H1 (cell line): ENCODE results near the gene SNRNP200. TPM values are rescaled to one million over a fixed set of nuclear protein-coding genes. Genes with fewer than 3 reads are reported as not detected.

Experiments
- JUN ChIP-seq: IDR thresholded peaks from 2 replicates; pipeline ENCODE4 v1.6.1; 2011; ENCODE audit warnings: low read depth, mild to moderate bottlenecking, improper control_type of control experiment, low read length
- RNF2 ChIP-seq: fragments of 200-900, 300-1000 bp; sonication (generic); IDR thresholded peaks from 2 replicates; pipeline ENCODE4 v1.7.1; 2016; ENCODE audit warnings: borderline replicate concordance, low read depth, mild to moderate bottlenecking, antibody characterized with exemption, low read length; ENCODE audit not compliant: poor library complexity, severe bottlenecking; ENCODE audit errors: missing control alignments
- YY1 ChIP-seq: IDR thresholded peaks from 2 replicates; pipeline ENCODE4 v1.6.1; 2011; ENCODE audit warnings: low read depth, mild to moderate bottlenecking, low read length
- polyA plus RNA-seq, 7 experiments: library from polyadenylated mRNA; depleted of rRNA in 3 of 7; stranded (reverse) in 5 of 7; unstranded in 2 of 7; fragments of >200 nt in 5 of 7; fragments of 200-250 nt in 2 of 7; gene quantifications; 1 replicate in 5 of 7; 2 replicates in 1 of 7; 4 replicates in 1 of 7; pipeline versions ENCODE4 v1.2.1 to v1.2.3, GENCODE V29; 2011 to 2013; ENCODE audit warnings: missing spikeins in 2 of 7, mixed read lengths in 2 of 7
- total RNA-seq: library from RNA; stranded (reverse); fragmentation: NEBNext Ultra II Directional; extraction: Animal tissue kit (Norgen Biotek cat#: 25700); gene quantifications from 2 replicates; pipeline ENCODE4 v1.2.1, GENCODE V29; 2021

The SNRNP200 gene
- total and polyA plus RNA-seq, 2 of the 8 experiments (the other 6 are each of a cell fraction or from before 2014, with no cell fraction given), result 190 to 289 TPM

- TF ChIP-seq JUN (no peak), YY1 (no peak), RNF2 (no peak)
Observed at GRCh38 chr2:96225016-96225533, 80.3 kb downstream of the SNRNP200 start (continued).

Other genes starting within 250 kb of the SNRNP200 start
- 6.5 and 6.6 TPM in 2 replicates for gene ADRA2B, start 189.0 kb downstream of the SNRNP200 start, total RNA-seq
- gene ADRA2B, start 189.0 kb downstream of the SNRNP200 start, polyA plus RNA-seq (2011; rRNA removed), result 5.8 and 8.3 TPM in 2 replicates
- 0.60 and 0.75 TPM in 2 replicates for gene ASTL, start 167.0 kb downstream of the SNRNP200 start, total RNA-seq
- 1.4 and 2.2 TPM in 2 replicates for gene ASTL, start 167.0 kb downstream of the SNRNP200 start, polyA plus RNA-seq (2011; rRNA removed)
- 8.7 and 10.1 TPM in 2 replicates for gene DUSP2, start 160.1 kb downstream of the SNRNP200 start, total RNA-seq
- 10.4 and 11.7 TPM in 2 replicates for gene DUSP2, start 160.1 kb downstream of the SNRNP200 start, polyA plus RNA-seq (2011; rRNA removed)
- gene STARD7, start 96.7 kb downstream of the SNRNP200 start, total RNA-seq, result 200 and 207 TPM in 2 replicates
- gene STARD7, start 96.7 kb downstream of the SNRNP200 start, polyA plus RNA-seq (2011; rRNA removed), result 60.3 and 89.1 TPM in 2 replicates
- gene TMEM127, start 39.5 kb downstream of the SNRNP200 start, total RNA-seq, result 25.0 and 25.4 TPM in 2 replicates
- 41.0 and 45.1 TPM in 2 replicates for gene TMEM127, start 39.5 kb downstream of the SNRNP200 start, polyA plus RNA-seq (2011; rRNA removed)
- gene CIAO1, start 39.3 kb downstream of the SNRNP200 start, total RNA-seq, result 63.7 and 69.9 TPM in 2 replicates
- gene CIAO1, start 39.3 kb downstream of the SNRNP200 start, polyA plus RNA-seq (2011; rRNA removed), result 99.2 and 113 TPM in 2 replicates
- 16.1 and 17.1 TPM in 2 replicates for gene ITPRIPL1, start 19.8 kb upstream of the SNRNP200 start, total RNA-seq
- gene ITPRIPL1, start 19.8 kb upstream of the SNRNP200 start, polyA plus RNA-seq (2011; rRNA removed), result 10.6 and 11.7 TPM in 2 replicates
- gene NCAPH, start 30.2 kb upstream of the SNRNP200 start, total RNA-seq, result 55.7 and 63.1 TPM in 2 replicates
- 43.8 and 46.6 TPM in 2 replicates for gene NCAPH, start 30.2 kb upstream of the SNRNP200 start, polyA plus RNA-seq (2011; rRNA removed)
- gene NEURL3, start 199.8 kb upstream of the SNRNP200 start, total RNA-seq, result not detected in 2 replicates
- 0.03 TPM in 1 of 2 replicates, not detected in the other for gene NEURL3, start 199.8 kb upstream of the SNRNP200 start, polyA plus RNA-seq (2011; rRNA removed)
- gene ARID5A, start 231.2 kb upstream of the SNRNP200 start, total RNA-seq, result 4.4 and 5.3 TPM in 2 replicates
- gene ARID5A, start 231.2 kb upstream of the SNRNP200 start, polyA plus RNA-seq (2011; rRNA removed), result 3.3 and 3.8 TPM in 2 replicates